HCT116 (cell line): ENCODE measurements around the gene TAF4B. TPM values are rescaled to one million over a fixed set of nuclear protein-coding genes. Genes with fewer than 3 reads are reported as not detected.
"Not testable (repeated sequence)": the region's sequence is repeated elsewhere in the genome, so short reads cannot be mapped to it uniquely, and the experiment has no call there.

Source experiments
- ATAC-seq: fragments of 200-7000 bp; cut with Tn5 transposase; 2 replicates; pipeline ENCODE4 v1.9.1; 2020; ENCODE audit warnings: mild to moderate bottlenecking, moderate library complexity
- BruUV-seq: library from RNA; stranded (reverse); fragments of 400-500 nt; replicated peaks from 2 replicates; lab custom pipeline; 2021; lab: Mats Ljungman, UMichigan
- CTCF ChIA-PET: fragments of 300-600 bp; sonication (Branson Sonifier 250); formaldehyde crosslinking; loops from one replicate; lab custom pipeline; 2021; ENCODE audit warnings: antibody characterized with exemption; lab: Charles Lee
- POLR2A ChIA-PET: fragments of 300-600, 350-600 bp; sonication (Branson Sonifier 250); formaldehyde crosslinking; loops from one replicate; lab custom pipeline; 2021; ENCODE audit warnings: antibody characterized with exemption; lab: Charles Lee
- RAD21 ChIA-PET, 2 experiments: fragments of 300-600 bp; sonication (Branson Sonifier 250); formaldehyde crosslinking; loops; one replicate each; lab custom pipeline; 2023; ENCODE audit warnings: low total read pairs in 2 of 2; ENCODE audit not compliant: uncharacterized antibody in 2 of 2, unreplicated experiment in 2 of 2, low non-redundant PET in 1 of 2; lab: Charles Lee
- DNase-seq: peaks from one replicate; pipeline ENCODE4 v3.0.0-alpha.2; 2010; ENCODE audit warnings: low read depth, low spot score
- H2AFZ ChIP-seq: fragments of 200-600 bp; shearing (Covaris generic), sonication (generic); 2 replicates; pipeline ENCODE4 v1.6.1; 2017; ENCODE audit warnings: low read depth, mixed run types, mixed read lengths, antibody characterized with exemption, low read length; ENCODE audit not compliant: poor library complexity, severe bottlenecking
- H3K27ac ChIP-seq: 2 replicates; pipeline ENCODE4 v1.5.1; 2012; ENCODE audit warnings: low read depth, low read length
- H3K27me3 ChIP-seq: fragments of 200-600 bp; sonication (generic); 2 replicates; pipeline ENCODE4 v1.6.1; 2016; ENCODE audit warnings: mixed run types, low read length, mixed read lengths; ENCODE audit not compliant: insufficient read depth
- H3K36me3 ChIP-seq, 2 experiments: fragments of 200-500 bp in 1 of 2; fragments of 200-600 bp in 1 of 2; sonication (Bioruptor generic) in 1 of 2; sonication (generic) in 1 of 2; 2 replicates each; pipeline versions ENCODE4 v1.5.1 to v1.6.1; 2014 to 2016; ENCODE audit warnings: low read length in 2 of 2, inconsistent platforms in 1 of 2, mixed read lengths in 1 of 2, mixed run types in 1 of 2; ENCODE audit not compliant: insufficient read depth in 2 of 2, control insufficient read depth in 1 of 2
- H3K4me1 ChIP-seq, 2 experiments: fragments of 200-600 bp in 1 of 2; sonication (generic) in 1 of 2; 2 replicates each; pipeline versions ENCODE4 v1.5.1 to v1.6.1; 2012 to 2017; ENCODE audit warnings: low read length in 2 of 2, inconsistent platforms in 1 of 2, mild to moderate bottlenecking in 1 of 2, mixed read lengths in 1 of 2, mixed run types in 1 of 2, moderate library complexity in 1 of 2; ENCODE audit not compliant: insufficient read depth in 2 of 2, control insufficient read depth in 1 of 2
- H3K4me2 ChIP-seq: fragments of 200-600 bp; sonication (generic); 2 replicates; pipeline ENCODE4 v1.6.1; 2017; ENCODE audit warnings: mixed run types, low read length, mixed read lengths
- H3K4me3 ChIP-seq, 2 experiments: fragments of 200-600 bp in 1 of 2; sonication (generic) in 1 of 2; replicated peaks in 1 of 2; 2 replicates each; pipeline ENCODE4 v1.5.1; 2011 to 2016; ENCODE audit warnings: low read length in 2 of 2, control low read depth in 1 of 2, low read depth in 1 of 2, mild to moderate bottlenecking in 1 of 2, mixed read lengths in 1 of 2, mixed run types in 1 of 2
- H3K79me2 ChIP-seq: fragments of 200-600 bp; sonication (generic); 2 replicates; pipeline ENCODE4 v1.6.1; 2017; ENCODE audit warnings: mild to moderate bottlenecking, mixed run types, low read length, moderate library complexity, mixed read lengths; ENCODE audit not compliant: insufficient read depth
- H3K9ac ChIP-seq: fragments of 200-600 bp; sonication (generic); 2 replicates; pipeline ENCODE4 v1.6.1; 2016; ENCODE audit warnings: low read length, mixed read lengths
- H3K9me2 ChIP-seq: fragments of 200-600 bp; sonication (generic), shearing (Covaris generic); 2 replicates; pipeline ENCODE4 v1.6.1; 2017; ENCODE audit warnings: mixed run types, mild to moderate bottlenecking, moderate library complexity; ENCODE audit not compliant: insufficient read depth
- H3K9me3 ChIP-seq, 2 experiments: fragments of 200-500 bp in 1 of 2; fragments of 200-600 bp in 1 of 2; sonication (Bioruptor generic) in 1 of 2; sonication (generic) in 1 of 2; 2 replicates each; pipeline ENCODE4 v1.6.1; 2014 to 2017; ENCODE audit warnings: low read length in 2 of 2, mixed read lengths in 2 of 2, inconsistent platforms in 1 of 2, low read depth in 1 of 2, mild to moderate bottlenecking in 1 of 2, mixed run types in 1 of 2, moderate library complexity in 1 of 2; ENCODE audit not compliant: control insufficient read depth in 1 of 2, insufficient read depth in 1 of 2
- H4K20me1 ChIP-seq: fragments of 200-600 bp; sonication (generic), shearing (Covaris generic); 2 replicates; pipeline ENCODE4 v1.6.1; 2017; ENCODE audit warnings: mixed run types, mild to moderate bottlenecking, moderate library complexity; ENCODE audit not compliant: insufficient read depth
- ATF3 ChIP-seq: IDR thresholded peaks from 2 replicates; pipeline ENCODE4 v1.6.1; 2012
- CBX3 ChIP-seq: IDR thresholded peaks from 2 replicates; pipeline ENCODE4 v1.6.1; 2012; ENCODE audit warnings: low read depth
- EGR1 ChIP-seq: IDR thresholded peaks from 2 replicates; pipeline ENCODE4 v1.6.1; 2012; ENCODE audit warnings: low read depth
- EZH2 ChIP-seq: fragments of 200-600 bp; sonication (generic); IDR thresholded peaks from 2 replicates; pipeline ENCODE4 v1.6.1; 2017; ENCODE audit warnings: antibody characterized with exemption, mixed run types
- EZH2phosphoT487 ChIP-seq: fragments of 200-600 bp; IDR thresholded peaks from 2 replicates; pipeline ENCODE4 v1.6.1; 2018; ENCODE audit warnings: antibody characterized with exemption, borderline replicate concordance
- POLR2A ChIP-seq: IDR thresholded peaks from 2 replicates; pipeline ENCODE4 v1.7.0; 2011; ENCODE audit warnings: borderline replicate concordance; ENCODE audit not compliant: insufficient read depth, insufficient read length; ENCODE audit errors: extremely low read depth
- REST ChIP-seq: IDR thresholded peaks from 2 replicates; pipeline ENCODE4 v1.6.1; 2012; ENCODE audit warnings: low read depth
- SIN3A ChIP-seq: IDR thresholded peaks from 2 replicates; pipeline ENCODE4 v1.6.1; 2012; ENCODE audit warnings: low read depth
- SRF ChIP-seq: IDR thresholded peaks from 2 replicates; pipeline ENCODE4 v1.6.1; 2012; ENCODE audit warnings: low read depth
- YY1 ChIP-seq: IDR thresholded peaks from 2 replicates; pipeline ENCODE4 v1.6.1; 2011; ENCODE audit warnings: low read length, low read depth, moderate library complexity, mild to moderate bottlenecking; ENCODE audit not compliant: insufficient replicate concordance; ENCODE audit errors: extremely low read depth
- ZNF274 ChIP-seq: fragments of 200-500 bp; sonication (Bioruptor generic); IDR thresholded peaks from 2 replicates; pipeline ENCODE4 v1.6.1; 2014; ENCODE audit warnings: mild to moderate bottlenecking, low read depth, low read length, inconsistent platforms
- intact Hi-C: fragments of 100-400 bp; cut with micrococcal nuclease; formaldehyde crosslinking; loops from 2 replicates; pipeline ENCODE4 v1.10.0; 2022
- total RNA-seq: library from RNA; stranded (reverse); gene quantifications from one replicate; pipeline ENCODE4 v1.2.1, GENCODE V29; 2021; ENCODE audit not compliant: unreplicated experiment
- TF ChIP-seq, protein P1 (sequence below): IDR thresholded peaks from 2 replicates; pipeline ENCODE4 v1.6.1; 2012

The TAF4B gene
- total RNA-seq, 1 experiment from 2014 or later = 17.8 TPM

GRCh38 chr18:26230497-26230896, 4.3 kb downstream of the TAF4B start:
- H3K27ac ChIP-seq = no peak overlapping the region
- ChIA-PET CTCF (no interaction called here), RAD21 (no interaction called here), POLR2A (no interaction called here)
- no peak for TF ChIP-seq CBX3
- H2AFZ ChIP-seq = no peak overlapping the region
- no peak overlapping the region for H3K9ac ChIP-seq
- BruUV-seq = no TSS peak
- peaks cover 10 to 16% of the 10 kb centered on the region in 2 experiments for H3K4me1 ChIP-seq
- ATAC-seq (no peak), DNase-seq (no peak)
- no peaks in the 10 kb centered on the region for H3K9me2 ChIP-seq
- H3K27me3 ChIP-seq = no peaks in the 10 kb centered on the region
- H3K79me2 ChIP-seq = peaks cover 79% of the 10 kb centered on the region
- no peaks in the 10 kb centered on the region for H3K9me3 ChIP-seq
- intact Hi-C loops = no loop called here
- H3K4me2 ChIP-seq = no peak overlapping the region
- H4K20me1 ChIP-seq = no peaks in the 10 kb centered on the region
- no peaks in the 10 kb centered on the region for H3K36me3 ChIP-seq
- H3K4me3 ChIP-seq = no peak overlapping the region

- Histone ChIP-seq H2AFZ (no peak overlapping the region), H4K20me1 (no peaks in the 10 kb centered on the region), H3K27ac (no peak overlapping the region), H3K27me3 (no peaks in the 10 kb centered on the region), H3K4me3 (no peak overlapping the region), H3K4me1 (no peaks in the 10 kb centered on the region), H3K36me3 (no peaks in the 10 kb centered on the region), H3K9me2 (no peaks in the 10 kb centered on the region), H3K9me3 (no peaks in the 10 kb centered on the region), H3K9ac (no peak overlapping the region), H3K4me2 (no peak overlapping the region), H3K79me2 (peaks cover 82% of the 10 kb centered on the region)
- ChIA-PET RAD21 (no interaction called here), POLR2A (no interaction called here), CTCF (no interaction called here)
- no TSS peak for BruUV-seq
- intact Hi-C loops = no loop called here
- ATAC-seq = no peak
- no peak for DNase-seq
- TF ChIP-seq EGR1 (no peak), ZNF274 (no peak), EZH2phosphoT487 (no peak), SIN3A (no peak), EZH2 (no peak), SRF (no peak), YY1 (no peak), POLR2A (no peak), REST (no peak), ATF3 (no peak)
- TF ChIP-seq, protein P1, sequence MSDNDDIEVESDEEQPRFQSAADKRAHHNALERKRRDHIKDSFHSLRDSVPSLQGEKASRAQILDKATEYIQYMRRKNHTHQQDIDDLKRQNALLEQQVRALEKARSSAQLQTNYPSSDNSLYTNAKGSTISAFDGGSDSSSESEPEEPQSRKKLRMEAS = no peak
Measured at GRCh38 chr18:26233208-26233607, 7.0 kb downstream of the TAF4B start.

DNA sequence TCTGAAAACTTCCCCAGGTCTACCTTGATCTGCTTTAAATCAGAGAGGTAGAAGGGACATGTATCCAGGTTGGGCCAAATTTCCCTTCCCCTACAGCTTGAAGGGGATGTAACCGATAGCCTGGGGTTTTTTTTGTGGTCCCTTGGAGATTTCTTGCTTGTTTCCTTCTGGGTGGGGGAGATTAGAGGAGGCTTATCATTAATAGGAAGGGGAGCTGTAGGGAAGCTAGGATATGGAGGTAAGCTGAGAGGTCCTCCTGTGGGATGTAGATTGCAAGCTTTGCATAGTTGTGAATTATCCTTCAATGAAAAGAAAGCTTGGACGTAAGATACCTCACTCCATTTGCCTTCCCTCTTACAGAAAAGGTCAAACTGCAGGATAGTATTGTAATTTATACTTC, 11.1 kb downstream of the TAF4B start:
- H3K9ac ChIP-seq, H3K9me2 ChIP-seq, BruUV-seq, H3K9me3 ChIP-seq, DNase-seq, H2AFZ ChIP-seq, intact Hi-C loops, H3K4me3 ChIP-seq, H3K36me3 ChIP-seq, H3K4me2 ChIP-seq, H3K27ac ChIP-seq, CTCF ChIA-PET, H4K20me1 ChIP-seq, H3K4me1 ChIP-seq, RAD21 ChIA-PET, ATAC-seq, H3K27me3 ChIP-seq: not testable (repeated sequence)
- peaks cover 46% of the 10 kb centered on the region for H3K79me2 ChIP-seq
- POLR2A ChIA-PET = interaction anchor here (0.7 kb wide), 1 partner anchor 11 kb away, joined by 3 read pairs; the partner anchor contains the start of gene TAF4B
